ENCODE data around the gene OR8K5.
"Not testable (repeated sequence)": the region's sequence is repeated elsewhere in the genome, so short reads cannot be mapped to it uniquely, and the experiment has no call there.

The OR8K5 gene

GRCh38 chr11:56160217-56160616 lies at the start of gene OR8K5:
Gene OR8K5 (minus strand): TSS chr11:56160317. CDS start chr11:56160317, 0 bp downstream.
- no peak for DNase-seq

DNA sequence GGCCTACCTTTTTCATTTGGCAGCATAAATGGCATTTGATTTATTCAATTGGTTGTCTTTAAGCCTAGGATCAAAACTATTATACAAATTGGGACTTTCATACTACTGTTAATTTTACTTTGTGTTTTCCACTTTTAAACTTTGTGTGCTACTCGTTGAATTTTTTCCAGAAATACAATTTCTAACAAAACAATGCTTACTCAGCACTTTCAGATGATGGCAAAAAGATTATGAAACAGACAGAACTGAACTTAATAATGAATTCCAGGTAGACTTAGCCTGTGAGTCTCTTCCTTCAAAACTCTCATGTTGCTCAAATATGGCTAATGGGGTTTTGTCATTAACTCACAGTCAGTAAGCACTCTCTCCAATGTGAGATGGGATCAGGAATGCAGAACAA lies 47.7 kb upstream of the OR8K5 start:
- no peak for DNase-seq

DNA sequence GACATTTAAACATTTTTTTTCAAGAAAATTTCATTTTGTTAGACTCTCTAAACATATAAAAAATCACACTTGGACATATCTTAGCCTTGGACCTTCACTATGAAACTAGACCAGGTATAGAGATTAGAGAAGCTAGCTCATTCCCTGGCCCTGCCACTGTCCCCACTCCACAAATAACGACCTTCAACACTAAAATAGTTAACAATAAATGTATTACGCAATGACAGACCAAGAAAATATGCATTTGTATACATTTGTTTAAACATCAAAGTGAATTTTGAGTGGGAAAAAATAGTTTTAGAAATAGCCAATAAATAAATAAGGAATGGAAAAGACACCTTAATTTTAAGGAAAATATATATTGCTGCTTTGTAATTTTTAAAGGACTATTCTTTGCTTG lies 37.2 kb upstream of the OR8K5 start:
- DNase-seq: no peak

DNA sequence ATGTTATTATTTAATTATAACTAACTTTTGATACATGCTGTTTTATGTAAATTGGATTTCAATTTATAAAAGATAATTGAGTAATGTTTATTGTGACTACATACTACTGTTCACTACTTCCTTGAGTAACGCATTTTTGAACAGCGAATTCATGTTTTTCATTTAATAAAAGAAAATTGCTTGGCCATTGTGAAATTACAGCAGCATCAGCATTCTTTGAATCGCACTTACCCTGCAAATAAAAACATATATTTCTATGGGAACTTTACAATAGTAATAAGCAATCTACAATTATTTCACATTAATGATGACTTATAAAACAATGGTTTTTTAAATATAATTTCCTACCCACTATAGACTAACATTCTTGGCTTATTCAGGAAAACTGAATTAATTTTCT lies 36.6 kb upstream of the OR8K5 start:
- no peak for DNase-seq

GRCh38 chr11:56188602-56189001 lies 28.5 kb upstream of the OR8K5 start:
- no peak for DNase-seq

GRCh38 chr11:56183459-56183858 lies 23.3 kb upstream of the OR8K5 start:
- no peak for DNase-seq

- no peak for DNase-seq
Measured at GRCh38 chr11:56176318-56176717, 16.2 kb upstream of the OR8K5 start, which contains the start of gene OR5J2. Gene OR5J2 (plus strand): TSS chr11:56176618. CDS start chr11:56176618, 0 bp downstream.

DNA sequence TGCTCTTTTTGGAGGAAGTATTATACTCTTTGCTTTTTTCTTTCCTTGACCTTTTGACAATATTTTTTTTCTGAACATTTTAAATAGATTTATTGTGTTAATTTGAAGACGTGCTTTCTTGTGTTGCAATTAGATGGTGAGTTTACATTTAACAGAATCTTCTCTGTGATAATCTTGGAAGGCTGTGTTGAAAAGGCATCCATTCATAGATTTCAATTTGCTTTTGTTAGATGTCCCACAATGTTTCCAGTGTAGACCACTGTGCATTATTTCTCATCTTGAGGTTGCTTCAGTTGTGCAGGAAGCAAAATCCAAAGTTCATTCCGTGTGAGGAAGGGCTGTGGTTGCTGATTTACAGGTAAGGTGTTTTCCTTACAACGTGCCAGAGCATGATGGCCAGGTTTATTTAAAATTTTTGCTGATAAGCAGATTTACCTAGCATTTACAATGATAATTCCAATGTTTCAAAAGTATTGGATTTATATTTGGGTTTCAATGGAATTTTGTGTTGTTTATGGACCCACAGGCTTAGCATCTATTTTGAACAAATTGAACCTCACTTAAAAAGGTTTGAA lies 12.2 kb upstream of the OR8K5 start:
- DNase-seq: no peak

GRCh38 chr11:56163804-56164203 lies 3.7 kb upstream of the OR8K5 start:
- no peak for DNase-seq

DNA sequence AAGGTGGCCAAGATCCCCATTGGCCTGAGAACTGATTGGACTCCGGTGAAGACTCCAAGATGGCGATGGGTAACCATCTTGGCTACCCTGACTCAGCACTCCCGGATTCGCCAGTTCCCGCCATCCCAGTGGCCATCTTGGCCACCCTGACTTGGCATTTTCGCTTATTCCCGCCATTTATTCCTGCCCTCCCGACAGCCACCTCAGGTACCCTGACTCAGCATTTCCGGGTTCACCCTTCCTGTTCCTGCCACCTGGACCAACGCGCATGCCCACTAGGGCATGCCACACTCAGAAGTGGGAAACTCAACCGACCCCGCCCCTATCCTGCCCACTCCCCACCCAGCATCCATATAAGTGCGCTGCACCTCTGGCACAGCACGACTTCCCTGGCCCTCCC lies 7.8 kb downstream of the OR8K5 start:
- no peak for DNase-seq

DNA sequence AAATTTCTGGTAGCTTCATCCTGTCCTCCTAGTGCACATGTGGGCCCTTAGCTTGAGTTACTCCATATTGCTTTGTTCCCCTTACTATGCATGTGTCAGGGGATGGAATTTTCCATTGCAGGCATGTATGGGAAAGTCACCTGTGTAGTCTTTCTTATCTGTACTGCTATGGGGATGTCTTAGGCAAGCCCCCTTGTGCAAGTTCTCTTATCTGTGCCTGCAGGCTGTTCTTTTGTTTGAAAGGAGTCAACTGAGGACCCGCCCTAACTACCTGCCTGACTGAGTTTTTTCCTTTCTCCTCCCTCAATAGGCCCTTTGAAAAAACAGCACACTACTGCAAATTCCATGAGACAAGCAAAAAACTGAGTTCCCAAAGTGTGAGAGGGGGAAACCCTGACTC lies 8.7 kb downstream of the OR8K5 start:
- DNase-seq: no peak

DNA sequence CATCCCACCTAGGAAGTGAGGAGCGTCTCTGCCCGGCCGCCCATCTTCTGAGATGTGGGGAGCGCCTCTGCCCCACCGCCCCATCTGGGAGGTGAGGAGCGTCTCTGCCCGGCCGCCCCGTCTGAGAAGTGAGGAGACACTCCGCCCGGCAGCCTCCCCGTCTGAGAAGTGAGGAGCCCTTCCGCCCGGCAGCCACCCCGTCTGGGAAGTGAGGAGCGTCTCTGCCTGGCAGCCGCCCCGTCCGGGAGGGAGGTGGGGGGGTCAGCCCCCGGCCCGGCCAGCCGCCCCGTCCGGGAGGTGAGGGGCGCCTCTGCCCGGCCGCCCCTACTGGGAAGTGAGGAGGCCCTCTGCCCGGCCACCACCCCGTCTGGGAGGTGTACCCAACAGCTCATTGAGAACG lies 16.4 kb downstream of the OR8K5 start:
- not testable (repeated sequence) for DNase-seq

DNA sequence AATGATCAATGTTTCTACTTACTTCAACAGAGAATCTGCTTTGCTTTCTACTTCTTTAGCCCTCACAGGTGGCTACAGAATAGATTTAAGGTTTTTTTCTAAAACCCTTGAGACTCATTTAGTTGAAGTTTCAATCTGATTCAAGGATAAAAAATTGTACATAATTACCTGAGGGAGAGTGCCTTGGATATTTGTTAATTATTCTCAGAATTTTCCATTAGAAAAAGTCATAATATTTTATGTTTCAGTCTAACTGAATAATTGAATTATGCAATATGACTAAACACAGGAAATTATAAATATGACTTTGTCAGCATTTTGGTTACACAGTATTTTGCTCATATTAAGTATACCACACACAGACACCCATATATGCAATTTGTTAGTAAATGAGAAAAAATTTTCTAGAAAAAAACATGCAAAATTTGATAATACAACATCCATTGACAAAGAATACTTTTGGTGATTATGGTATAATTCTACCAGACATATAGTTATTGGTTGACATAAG lies 19.9 kb downstream of the OR8K5 start, which contains the start of gene OR8J3:
OR8J3 (minus strand) TSS at position 51 of the 511 bp plus-strand sequence. CDS start 2,483 bp downstream, outside the sequence.
- no peak for DNase-seq

DNA sequence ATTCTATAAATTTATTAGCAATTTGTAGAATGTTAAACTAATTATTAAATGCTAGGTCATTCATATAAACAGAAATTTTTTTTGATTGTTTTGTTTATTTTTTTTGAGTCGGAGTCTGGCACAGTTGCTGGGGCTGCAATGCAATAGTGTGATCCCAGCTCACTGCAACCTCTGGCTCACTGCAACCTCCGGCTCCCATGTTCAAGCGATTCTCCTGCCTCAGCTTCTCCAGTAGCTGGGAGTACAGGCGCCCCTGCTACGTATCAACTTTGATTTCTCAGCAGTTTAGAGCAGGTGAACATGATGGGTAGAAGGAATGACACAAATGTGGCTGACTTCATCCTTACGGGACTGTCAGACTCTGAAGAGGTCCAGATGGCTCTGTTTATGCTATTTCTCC lies 38.0 kb downstream of the OR8K5 start, which contains the start of gene OR8H3:
OR8H3 (plus strand) TSS at position 301 of the 400 bp plus-strand sequence; CDS start at position 301, 0 bp downstream.
- DNase-seq: no peak
